ENCODE results near the gene MED12. TPM values are rescaled to one million over a fixed set of nuclear protein-coding genes. Genes with fewer than 3 reads are reported as not detected.

Gene MED12
- 32.0 and 33.2 TPM in 2 replicates for total RNA-seq

GRCh38 chrX:71118032-71118984 lies at the start of gene MED12:
TSS of gene MED12 (plus strand) at chrX:71118596. CDS start at chrX:71118755, 159 bp downstream.

GRCh38 chrX:71095555-71095980 lies 22.8 kb upstream of the MED12 start, which contains the start of gene FOXO4:
TSS of gene FOXO4 (plus strand) at chrX:71095851. CDS start at chrX:71096529, 678 bp downstream.

GRCh38 chrX:71106427-71106826 lies 12.0 kb upstream of the MED12 start, which contains the start of gene CXorf65:
TSS of gene CXorf65 (minus strand) at chrX:71106740. CDS start at chrX:71106556, 184 bp downstream.

GRCh38 chrX:71111141-71111843 lies 7.1 kb upstream of the MED12 start, which contains the start of gene IL2RG:
TSS of gene IL2RG (minus strand) at chrX:71111577. CDS start at chrX:71111539, 38 bp downstream.

DNA sequence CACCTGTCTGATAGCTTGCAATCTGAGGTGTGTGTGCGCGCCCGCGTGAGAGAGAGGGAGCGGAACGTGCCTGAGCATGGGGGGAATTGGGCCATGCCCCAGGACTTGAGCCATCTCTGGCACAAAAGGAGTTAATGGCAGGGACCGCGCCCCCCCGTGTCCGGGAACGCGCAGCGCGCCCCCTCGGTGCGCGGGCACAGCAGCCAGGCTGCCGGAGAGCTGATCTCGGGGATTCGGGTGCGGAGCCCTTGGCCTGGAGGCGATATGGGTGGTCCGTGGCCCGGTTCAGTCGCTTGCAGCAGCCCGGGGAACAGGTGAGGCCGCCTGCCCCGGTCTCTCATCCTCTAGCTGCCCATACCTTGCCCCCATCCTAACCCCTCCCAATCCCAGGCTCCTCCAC lies 26.3 kb downstream of the MED12 start, which contains the start of gene NLGN3:
NLGN3 (plus strand) TSS at position 191 of the 400 bp plus-strand sequence. CDS start 2,909 bp downstream, outside the sequence.

Small RNAs within 50 kb of the gene (small RNA-seq; reads per million reads assigned to genes)
- gene CXorf65, result not detected

Other genes with a start within 250 kb of the MED12 start
- not detected in 2 replicates for gene TEX11, start 209.9 kb upstream of the MED12 start, total RNA-seq
- gene SLC7A3, start 187.5 kb upstream of the MED12 start, total RNA-seq, result not detected in 2 replicates
- gene SNX12, start 50.3 kb upstream of the MED12 start, total RNA-seq, result 69.7 and 73.2 TPM in 2 replicates
- gene FOXO4, start 22.7 kb upstream of the MED12 start, total RNA-seq, result 2.9 and 3.8 TPM in 2 replicates
- gene CXorf65, start 11.9 kb upstream of the MED12 start, total RNA-seq, result not detected in 2 replicates
- not detected in 2 replicates for gene IL2RG, start 7.0 kb upstream of the MED12 start, total RNA-seq
- 0.07 and 0.13 TPM in 2 replicates for gene NLGN3, start 26.2 kb downstream of the MED12 start, total RNA-seq
- not detected in 2 replicates for gene GJB1, start 104.6 kb downstream of the MED12 start, total RNA-seq
- gene ZMYM3, start 135.5 kb downstream of the MED12 start, total RNA-seq, result 17.6 and 24.1 TPM in 2 replicates
- gene NONO, start 165.0 kb downstream of the MED12 start, total RNA-seq, result 437 and 475 TPM in 2 replicates
- 3.5 and 4.9 TPM in 2 replicates for gene ITGB1BP2, start 183.2 kb downstream of the MED12 start, total RNA-seq
- gene TAF1, start 247.8 kb downstream of the MED12 start, total RNA-seq, result 38.2 and 51.9 TPM in 2 replicates